Panc1 (cell line): ENCODE data around the gene CYB5D1. TPM values are rescaled to one million over a fixed set of nuclear protein-coding genes. Genes with fewer than 3 reads are reported as not detected.

ENCODE experiments used
- ATAC-seq: fragments of 200-7000 bp; cut with Tn5 transposase; 2 replicates; pipeline ENCODE4 v1.9.1; 2020; ENCODE audit warnings: mild to moderate bottlenecking, moderate library complexity
- BruUV-seq: library from RNA; stranded (reverse); fragments of 400-500 nt; replicated peaks from 2 replicates; lab custom pipeline; 2021; lab: Mats Ljungman, UMichigan
- CTCF ChIA-PET: fragments of 300-600 bp; sonication (Branson Sonifier 250); formaldehyde crosslinking; loops from one replicate; lab custom pipeline; 2022; ENCODE audit warnings: antibody characterized with exemption; lab: Charles Lee
- POLR2A ChIA-PET: fragments of 300-600 bp; sonication (Branson Sonifier 250); formaldehyde crosslinking; loops from one replicate; lab custom pipeline; 2022; ENCODE audit warnings: antibody characterized with exemption; lab: Charles Lee
- DNase-seq: peaks from one replicate; pipeline ENCODE4 v3.0.0-alpha.2; 2010; ENCODE audit warnings: low read depth, low spot score
- H3K27ac ChIP-seq: 2 replicates; pipeline ENCODE4 v1.5.1; 2011; ENCODE audit warnings: mild to moderate bottlenecking, low read length, inconsistent platforms
- H3K27me3 ChIP-seq: fragments of 200-500 bp; sonication (Bioruptor generic); 2 replicates; pipeline ENCODE4 v1.6.0; 2014; ENCODE audit warnings: low read length, inconsistent platforms; ENCODE audit not compliant: control insufficient read depth, insufficient read depth
- H3K36me3 ChIP-seq: fragments of 200-500 bp; sonication (Bioruptor generic); 2 replicates; pipeline ENCODE4 v1.5.1; 2014; ENCODE audit warnings: inconsistent platforms, mild to moderate bottlenecking, low read length, moderate library complexity; ENCODE audit not compliant: control insufficient read depth, insufficient read depth
- H3K4me1 ChIP-seq: 2 replicates; pipeline ENCODE4 v1.5.1; 2011; ENCODE audit warnings: inconsistent platforms, mild to moderate bottlenecking, low read length, moderate library complexity; ENCODE audit not compliant: control insufficient read depth, insufficient read depth
- H3K4me3 ChIP-seq, 2 experiments: 2 replicates each; pipeline ENCODE4 v1.5.1; 2011 to 2012; ENCODE audit warnings: low read depth in 2 of 2, low read length in 2 of 2, mild to moderate bottlenecking in 2 of 2, inconsistent platforms in 1 of 2, moderate library complexity in 1 of 2
- H3K9me3 ChIP-seq: fragments of 200-500 bp; sonication (Bioruptor generic); 2 replicates; pipeline ENCODE4 v1.5.1; 2014; ENCODE audit warnings: low read depth, mild to moderate bottlenecking, inconsistent platforms, low read length, moderate library complexity; ENCODE audit not compliant: control insufficient read depth, insufficient read depth
- CTCF ChIP-seq: fragments of 450-650 bp; IDR thresholded peaks from 2 replicates; pipeline ENCODE4 v1.5.1; 2017; ENCODE audit warnings: mild to moderate bottlenecking
- POLR2AphosphoS5 ChIP-seq: IDR thresholded peaks from 2 replicates; pipeline ENCODE4 v1.6.1; 2012; ENCODE audit warnings: mild to moderate bottlenecking, low read depth, low read length, moderate library complexity
- REST ChIP-seq, 2 experiments: IDR thresholded peaks; 2 replicates each; pipeline ENCODE4 v1.6.1; 2011 to 2012; ENCODE audit warnings: low read depth in 2 of 2, control low read depth in 1 of 2, low read length in 1 of 2, mild to moderate bottlenecking in 1 of 2, moderate library complexity in 1 of 2; ENCODE audit not compliant: insufficient read depth in 1 of 2
- SIN3A ChIP-seq: IDR thresholded peaks from 2 replicates; pipeline ENCODE4 v1.6.1; 2012; ENCODE audit warnings: low read depth, mild to moderate bottlenecking, low read length, moderate library complexity, borderline replicate concordance; ENCODE audit not compliant: insufficient read depth
- TCF7L2 ChIP-seq: IDR thresholded peaks from 2 replicates; pipeline ENCODE4 v1.6.1; 2011; ENCODE audit warnings: mild to moderate bottlenecking, low read depth, low read length, inconsistent platforms
- in situ Hi-C: cut with HindIII; loops from 2 replicates; pipeline ENCODE4 v1.10.0; 2016; ENCODE audit warnings: low sequenced_read_pairs, low pct_unique_long_range_greater_than_20kb
- intact Hi-C: fragments of 100-400 bp; cut with micrococcal nuclease; formaldehyde crosslinking; loops from one replicate; pipeline ENCODE4 v1.10.0; 2022; ENCODE audit not compliant: unreplicated experiment
- total RNA-seq: library from RNA; stranded (reverse); gene quantifications from one replicate; pipeline ENCODE4 v1.2.1, GENCODE V29; 2021; ENCODE audit not compliant: unreplicated experiment

The CYB5D1 gene
- total RNA-seq, 1 experiment from 2014 or later, result 8.6 TPM

GRCh38 chr17:7838090-7839075 is 19.4 kb upstream of the CYB5D1 start:
- TF ChIP-seq CTCF, result no peak
- no peak for TF ChIP-seq TCF7L2
- TF ChIP-seq POLR2AphosphoS5, result no peak
- no peak for TF ChIP-seq REST (IDR thresholded peaks at IDR 0.05; ENCODE audit: insufficient read depth in 1 of 2, low read depth in 2 of 2, low read length in 1 of 2)
- no peak for TF ChIP-seq SIN3A
- BruUV-seq, result no TSS peak
- in situ Hi-C loops, result no loop called here
- intact Hi-C loops, result no loop called here
- POLR2A ChIA-PET, result no interaction called here
- no peak for ATAC-seq
- Histone ChIP-seq H3K27me3 (no peaks in the 10 kb centered on the region), H3K36me3 (no peaks in the 10 kb centered on the region; the same call in 1 of the 2 replicates), H3K4me3 (peak overlapping the region; percentile 66 to 83), H3K9me3 (no peaks in the 10 kb centered on the region), H3K27ac (peak overlapping the region; percentile 85), H3K4me1 (peaks cover 42% of the 10 kb centered on the region)
- CTCF ChIA-PET, result no interaction called here
- no peak for DNase-seq

- DNase-seq (no peak), ATAC-seq (no peak)
- peaks cover 39% of the 10 kb centered on the region for H3K4me1 ChIP-seq
- H3K27me3 ChIP-seq, result no peaks in the 10 kb centered on the region
- no peak for TF ChIP-seq TCF7L2
- TF ChIP-seq CTCF, result no peak
- TF ChIP-seq SIN3A, result no peak
- no peak for TF ChIP-seq POLR2AphosphoS5
- no peak for TF ChIP-seq REST (IDR thresholded peaks at IDR 0.05; ENCODE audit: insufficient read depth in 1 of 2, low read depth in 2 of 2, low read length in 1 of 2)
- CTCF ChIA-PET, result no interaction called here
- no peak overlapping the region for H3K4me3 ChIP-seq
- intact Hi-C loops (no loop called here), in situ Hi-C loops (no loop called here)
- peak overlapping the region; percentile 85 for H3K27ac ChIP-seq
- H3K36me3 ChIP-seq, result no peaks in the 10 kb centered on the region; the same call in 1 of the 2 replicates
- H3K9me3 ChIP-seq, result no peaks in the 10 kb centered on the region
- POLR2A ChIA-PET, result no interaction called here
- BruUV-seq, result no TSS peak
Measured at GRCh38 chr17:7839190-7839875, 18.5 kb upstream of the CYB5D1 start.
